ENCODE measurements around the gene KIAA0930.

Gene KIAA0930

GRCh38 chr22:45210577-45210976 is 30.1 kb downstream of the KIAA0930 start:
- Mint-ChIP-seq H3K27me3 (no peaks in the 10 kb centered on the region), H3K27ac (no peak overlapping the region), H3K9me3 (no peaks in the 10 kb centered on the region), H3K4me3 (no peak overlapping the region), H3K36me3 (peaks cover 14% of the 10 kb centered on the region), H3K4me1 (peaks cover 16% of the 10 kb centered on the region)
- ATAC-seq (ENCODE audit: low read depth) (no peak), DNase-seq (ENCODE audit: low spot score in 2 of 2) (no peak)

DNA sequence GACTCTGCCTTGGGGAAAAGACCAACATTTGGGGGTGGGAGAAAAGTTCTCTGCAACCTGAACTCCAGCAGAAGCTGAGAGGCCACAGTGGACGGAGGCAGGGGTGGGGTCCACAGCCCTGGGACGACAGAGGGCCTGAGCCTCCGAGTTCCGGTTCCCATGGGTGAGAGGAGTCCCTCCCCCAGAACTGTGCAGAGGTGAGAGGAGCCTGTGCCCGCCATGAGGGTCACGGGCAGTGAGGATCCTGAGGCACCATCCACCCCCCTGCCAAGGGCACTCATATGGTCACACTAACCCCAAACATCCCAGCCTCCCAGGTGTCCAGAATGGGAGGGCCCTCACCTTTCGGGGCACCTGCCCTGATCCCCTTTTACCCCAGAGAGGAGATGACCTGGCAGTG is 30.5 kb downstream of the KIAA0930 start:
- H3K9me3 Mint-ChIP-seq, result no peaks in the 10 kb centered on the region
- DNase-seq (ENCODE audit: low spot score in 2 of 2) (no peak), ATAC-seq (ENCODE audit: low read depth) (no peak)
- no peak overlapping the region for H3K4me3 Mint-ChIP-seq
- H3K36me3 Mint-ChIP-seq, result peaks cover 14% of the 10 kb centered on the region
- H3K27me3 Mint-ChIP-seq, result no peaks in the 10 kb centered on the region
- H3K4me1 Mint-ChIP-seq, result peaks cover 13% of the 10 kb centered on the region
- peak overlapping the region; percentile 63 for H3K27ac Mint-ChIP-seq

GRCh38 chr22:45208993-45209838 is 31.5 kb downstream of the KIAA0930 start:
- ATAC-seq (ENCODE audit: low read depth) (no peak), DNase-seq (ENCODE audit: low spot score in 2 of 2) (no peak)
- Mint-ChIP-seq H3K36me3 (peaks cover 14% of the 10 kb centered on the region), H3K4me3 (no peak overlapping the region), H3K4me1 (peaks cover 13% of the 10 kb centered on the region), H3K27ac (peak overlapping the region; percentile 63), H3K27me3 (no peaks in the 10 kb centered on the region), H3K9me3 (no peaks in the 10 kb centered on the region)

GRCh38 chr22:45208696-45208992 is 32.0 kb downstream of the KIAA0930 start:
- ATAC-seq (ENCODE audit: low read depth), result no peak
- Mint-ChIP-seq H3K4me3 (no peak overlapping the region), H3K27ac (no peak overlapping the region), H3K27me3 (no peaks in the 10 kb centered on the region), H3K4me1 (peaks cover 13% of the 10 kb centered on the region), H3K36me3 (peaks cover 14% of the 10 kb centered on the region), H3K9me3 (no peaks in the 10 kb centered on the region)
- no peak for DNase-seq (ENCODE audit: low spot score in 2 of 2)

- H3K27me3 Mint-ChIP-seq, result no peaks in the 10 kb centered on the region
- DNase-seq (ENCODE audit: low spot score in 2 of 2) (no peak), ATAC-seq (ENCODE audit: low read depth) (no peak)
- peaks cover 8% of the 10 kb centered on the region for H3K4me1 Mint-ChIP-seq
- H3K4me3 Mint-ChIP-seq, result no peak overlapping the region
- H3K9me3 Mint-ChIP-seq, result no peaks in the 10 kb centered on the region
- H3K36me3 Mint-ChIP-seq, result peaks cover 14% of the 10 kb centered on the region
- no peak overlapping the region for H3K27ac Mint-ChIP-seq
Observed at GRCh38 chr22:45207981-45208664, 32.6 kb downstream of the KIAA0930 start.

DNA sequence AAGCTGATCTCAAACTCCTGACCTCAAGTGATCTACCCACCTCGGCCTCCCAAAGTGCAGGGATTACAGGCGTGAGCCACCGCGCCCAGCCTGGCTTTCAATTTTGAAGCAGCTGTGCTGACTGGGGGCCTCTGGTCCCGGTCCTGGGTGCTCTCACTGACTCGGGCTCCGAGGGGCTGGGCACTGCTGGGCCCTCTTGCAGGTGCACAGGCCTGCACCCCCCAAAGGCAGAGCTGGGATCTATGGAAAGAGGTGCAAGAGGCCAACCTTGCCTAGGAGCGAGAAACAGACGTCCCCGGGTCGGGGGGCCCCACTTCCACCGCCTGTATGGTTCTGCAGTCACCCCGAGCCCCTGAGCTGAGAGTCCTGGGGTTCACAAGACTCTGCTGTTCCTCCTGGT is 33.2 kb downstream of the KIAA0930 start:
- no peaks in the 10 kb centered on the region for H3K27me3 Mint-ChIP-seq
- ATAC-seq (ENCODE audit: low read depth) (no peak), DNase-seq (ENCODE audit: low spot score in 2 of 2) (no peak)
- H3K9me3 Mint-ChIP-seq, result no peaks in the 10 kb centered on the region
- H3K27ac Mint-ChIP-seq, result no peak overlapping the region
- H3K4me3 Mint-ChIP-seq, result no peak overlapping the region
- peaks cover 14% of the 10 kb centered on the region for H3K36me3 Mint-ChIP-seq
- H3K4me1 Mint-ChIP-seq, result peaks cover 7% of the 10 kb centered on the region

GRCh38 chr22:45206233-45206632 is 34.5 kb downstream of the KIAA0930 start:
- no peak for ATAC-seq (ENCODE audit: low read depth)
- H3K27ac Mint-ChIP-seq, result no peak overlapping the region
- peaks cover 7% of the 10 kb centered on the region for H3K4me1 Mint-ChIP-seq
- no peak for DNase-seq (ENCODE audit: low spot score in 2 of 2)
- H3K9me3 Mint-ChIP-seq, result no peaks in the 10 kb centered on the region
- no peak overlapping the region for H3K4me3 Mint-ChIP-seq
- H3K36me3 Mint-ChIP-seq, result peaks cover 17% of the 10 kb centered on the region
- no peaks in the 10 kb centered on the region for H3K27me3 Mint-ChIP-seq

DNA sequence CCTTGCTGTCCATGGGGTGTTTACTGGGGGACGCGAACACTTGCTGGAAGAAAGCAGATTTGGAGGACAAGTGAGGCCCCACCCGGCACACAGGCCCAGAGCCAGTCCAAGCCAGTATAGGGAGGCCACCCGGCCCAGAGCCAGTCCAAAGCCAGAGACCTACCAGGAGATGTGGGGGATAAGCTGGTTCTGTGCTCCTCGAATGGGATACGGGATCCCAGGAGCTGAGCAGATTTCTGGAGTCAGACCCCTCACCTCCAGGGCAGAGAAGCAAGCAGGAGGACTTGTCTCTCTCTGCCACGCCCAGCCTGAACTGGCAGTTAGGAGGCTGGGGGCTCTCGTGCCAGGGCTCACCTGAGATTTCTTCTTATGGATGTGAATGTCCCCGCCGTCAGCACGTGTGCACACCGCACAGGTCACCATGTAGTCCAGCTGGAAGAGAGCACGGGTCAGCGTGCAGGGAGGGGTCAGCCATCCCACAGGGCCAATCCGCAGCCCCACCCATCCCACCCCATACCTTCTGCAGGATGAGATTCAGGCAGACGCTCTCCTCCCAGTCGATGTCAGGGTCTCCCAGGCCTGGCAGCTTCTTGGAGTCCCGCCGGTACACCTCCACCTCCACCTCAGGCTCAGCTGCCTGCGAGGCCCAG is 35.3 kb downstream of the KIAA0930 start:
- ATAC-seq (ENCODE audit: low read depth) (no peak), DNase-seq (ENCODE audit: low spot score in 2 of 2) (no peak)
- H3K27me3 Mint-ChIP-seq, result no peaks in the 10 kb centered on the region
- H3K36me3 Mint-ChIP-seq, result peaks cover 16% of the 10 kb centered on the region
- H3K27ac Mint-ChIP-seq, result no peak overlapping the region
- no peak overlapping the region for H3K4me3 Mint-ChIP-seq
- no peaks in the 10 kb centered on the region for H3K9me3 Mint-ChIP-seq
- peaks cover 7% of the 10 kb centered on the region for H3K4me1 Mint-ChIP-seq

DNA sequence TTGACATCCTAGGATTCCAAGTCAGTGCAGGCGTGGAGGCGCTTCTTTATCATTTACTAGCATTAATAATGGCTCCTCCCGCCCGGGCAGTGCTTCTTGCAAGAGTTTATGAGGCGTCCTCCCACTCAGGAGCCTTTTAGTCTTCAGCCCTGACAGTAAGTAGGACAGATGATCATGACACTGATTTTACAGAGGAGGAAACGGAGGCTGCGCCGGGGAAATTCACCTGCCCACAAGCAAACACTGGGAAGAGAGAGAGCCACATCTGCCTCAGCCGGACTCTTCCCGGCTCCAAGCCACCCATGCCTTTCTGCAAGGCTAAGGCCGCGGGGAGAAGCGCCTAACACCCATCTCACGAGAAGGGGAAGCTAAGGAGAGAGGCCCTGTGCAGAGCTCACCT is 35.9 kb downstream of the KIAA0930 start:
- Mint-ChIP-seq H3K27ac (no peak overlapping the region), H3K36me3 (peaks cover 15% of the 10 kb centered on the region)

DNA sequence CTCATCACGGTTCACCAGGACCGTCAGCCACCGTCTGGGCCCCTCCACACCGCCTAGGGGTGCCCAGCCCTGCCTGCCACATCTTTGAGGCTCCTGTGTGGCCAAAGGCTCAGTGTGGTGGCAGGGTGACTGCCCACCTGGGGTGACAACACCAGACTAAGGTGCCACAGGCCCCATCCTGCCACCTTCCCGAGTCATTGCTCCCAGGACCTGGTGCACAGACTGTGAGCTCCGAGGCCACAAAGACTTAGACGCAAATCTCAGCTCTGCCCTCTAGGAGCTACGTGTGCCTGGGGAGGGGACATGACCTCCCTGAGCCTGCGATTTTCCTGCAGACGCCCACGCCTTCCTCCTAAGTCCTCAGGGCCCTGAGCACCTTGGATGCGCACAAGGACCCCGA is 36.5 kb downstream of the KIAA0930 start:
- DNase-seq (ENCODE audit: low spot score in 2 of 2) (no peak), ATAC-seq (ENCODE audit: low read depth) (no peak)
- Mint-ChIP-seq H3K36me3 (peaks cover 18% of the 10 kb centered on the region), H3K27ac (no peak overlapping the region), H3K9me3 (no peaks in the 10 kb centered on the region), H3K27me3 (no peaks in the 10 kb centered on the region), H3K4me3 (no peak overlapping the region), H3K4me1 (peaks cover 2% of the 10 kb centered on the region)

More for the DNA sequence above, 35.9 kb downstream of the KIAA0930 start:
- Mint-ChIP-seq H3K27me3 (no peaks in the 10 kb centered on the region), H3K9me3 (no peaks in the 10 kb centered on the region), H3K4me3 (no peak overlapping the region), H3K4me1 (peaks cover 6% of the 10 kb centered on the region)
- no peak for ATAC-seq (ENCODE audit: low read depth)
- no peak for DNase-seq (ENCODE audit: low spot score in 2 of 2)

GRCh38 chr22:45203150-45203951 is 37.3 kb downstream of the KIAA0930 start:
- DNase-seq (ENCODE audit: low spot score in 2 of 2) (no peak), ATAC-seq (ENCODE audit: low read depth) (no peak)
- Mint-ChIP-seq H3K4me3 (no peak overlapping the region), H3K27me3 (no peaks in the 10 kb centered on the region), H3K9me3 (no peaks in the 10 kb centered on the region), H3K27ac (no peak overlapping the region), H3K4me1 (peaks cover 2% of the 10 kb centered on the region), H3K36me3 (peaks cover 22% of the 10 kb centered on the region)

- no peak for DNase-seq (ENCODE audit: low spot score in 2 of 2)
- no peak overlapping the region for H3K27ac Mint-ChIP-seq
- H3K36me3 Mint-ChIP-seq, result peaks cover 23% of the 10 kb centered on the region
- ATAC-seq (ENCODE audit: low read depth), result no peak
- H3K9me3 Mint-ChIP-seq, result no peaks in the 10 kb centered on the region
- H3K27me3 Mint-ChIP-seq, result no peaks in the 10 kb centered on the region
- H3K4me3 Mint-ChIP-seq, result no peak overlapping the region
- H3K4me1 Mint-ChIP-seq, result no peaks in the 10 kb centered on the region
Observed at GRCh38 chr22:45202333-45203149, 38.2 kb downstream of the KIAA0930 start.

DNA sequence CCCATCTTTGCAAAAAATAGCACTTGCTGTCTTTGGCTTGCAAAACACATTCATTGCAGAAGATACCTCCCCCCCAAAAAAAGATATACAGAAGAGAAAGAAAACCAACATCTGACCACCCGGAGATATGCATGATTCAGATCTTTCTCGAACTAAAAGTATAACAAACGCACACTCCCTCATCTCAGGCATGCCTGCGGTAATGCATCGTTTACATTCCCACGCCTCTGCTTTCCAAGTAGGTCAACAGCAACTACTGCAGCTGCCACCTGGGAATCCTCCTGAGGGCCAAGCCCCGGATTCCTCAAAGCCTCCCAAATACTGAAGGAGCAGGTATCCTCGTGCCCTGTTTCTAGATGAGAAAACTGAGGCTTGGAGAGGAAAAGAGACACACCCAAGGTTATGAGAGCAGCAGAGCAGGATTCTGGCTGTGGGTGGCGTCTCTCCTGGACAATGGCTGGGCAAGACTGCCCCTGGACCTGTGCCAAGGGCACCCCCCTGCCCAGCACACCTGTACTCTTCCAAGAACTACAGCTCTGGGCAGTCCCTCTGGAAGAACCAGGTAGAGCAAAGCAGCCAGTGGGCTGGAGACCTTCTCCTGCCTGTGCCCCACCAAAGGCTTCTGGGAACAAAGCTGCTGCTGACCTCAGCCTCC is 38.9 kb downstream of the KIAA0930 start:
- ATAC-seq (ENCODE audit: low read depth), result no peak
- Mint-ChIP-seq H3K9me3 (no peaks in the 10 kb centered on the region), H3K36me3 (peaks cover 23% of the 10 kb centered on the region), H3K4me3 (no peak overlapping the region), H3K27me3 (no peaks in the 10 kb centered on the region), H3K4me1 (no peaks in the 10 kb centered on the region), H3K27ac (no peak overlapping the region)
- no peak for DNase-seq (ENCODE audit: low spot score in 2 of 2)
